HCT116 (cell line): Measurements from ENCODE around the gene GEN1. TPM values are rescaled to one million over a fixed set of nuclear protein-coding genes. Genes with fewer than 3 reads are reported as not detected.

Experiments
- ATAC-seq: fragments of 200-7000 bp; cut with Tn5 transposase; 2 replicates; pipeline ENCODE4 v1.9.1; 2020; ENCODE audit warnings: mild to moderate bottlenecking, moderate library complexity
- BruUV-seq: library from RNA; stranded (reverse); fragments of 400-500 nt; replicated peaks from 2 replicates; lab custom pipeline; 2021; lab: Mats Ljungman, UMichigan
- CTCF ChIA-PET: fragments of 300-600 bp; sonication (Branson Sonifier 250); formaldehyde crosslinking; loops from one replicate; lab custom pipeline; 2021; ENCODE audit warnings: antibody characterized with exemption; lab: Charles Lee
- POLR2A ChIA-PET: fragments of 300-600, 350-600 bp; sonication (Branson Sonifier 250); formaldehyde crosslinking; loops from one replicate; lab custom pipeline; 2021; ENCODE audit warnings: antibody characterized with exemption; lab: Charles Lee
- RAD21 ChIA-PET, 2 experiments: fragments of 300-600 bp; sonication (Branson Sonifier 250); formaldehyde crosslinking; loops; one replicate each; lab custom pipeline; 2023; ENCODE audit warnings: low total read pairs in 2 of 2; ENCODE audit not compliant: uncharacterized antibody in 2 of 2, unreplicated experiment in 2 of 2, low non-redundant PET in 1 of 2; lab: Charles Lee
- DNase-seq: peaks from one replicate; pipeline ENCODE4 v3.0.0-alpha.2; 2010; ENCODE audit warnings: low read depth, low spot score
- H2AFZ ChIP-seq: fragments of 200-600 bp; shearing (Covaris generic), sonication (generic); 2 replicates; pipeline ENCODE4 v1.6.1; 2017; ENCODE audit warnings: low read depth, mixed run types, mixed read lengths, antibody characterized with exemption, low read length; ENCODE audit not compliant: poor library complexity, severe bottlenecking
- H3K27ac ChIP-seq: 2 replicates; pipeline ENCODE4 v1.5.1; 2012; ENCODE audit warnings: low read depth, low read length
- H3K27me3 ChIP-seq: fragments of 200-600 bp; sonication (generic); 2 replicates; pipeline ENCODE4 v1.6.1; 2016; ENCODE audit warnings: mixed run types, low read length, mixed read lengths; ENCODE audit not compliant: insufficient read depth
- H3K36me3 ChIP-seq, 2 experiments: fragments of 200-500 bp in 1 of 2; fragments of 200-600 bp in 1 of 2; sonication (Bioruptor generic) in 1 of 2; sonication (generic) in 1 of 2; 2 replicates each; pipeline versions ENCODE4 v1.5.1 to v1.6.1; 2014 to 2016; ENCODE audit warnings: low read length in 2 of 2, inconsistent platforms in 1 of 2, mixed read lengths in 1 of 2, mixed run types in 1 of 2; ENCODE audit not compliant: insufficient read depth in 2 of 2, control insufficient read depth in 1 of 2
- H3K4me1 ChIP-seq, 2 experiments: fragments of 200-600 bp in 1 of 2; sonication (generic) in 1 of 2; 2 replicates each; pipeline versions ENCODE4 v1.5.1 to v1.6.1; 2012 to 2017; ENCODE audit warnings: low read length in 2 of 2, inconsistent platforms in 1 of 2, mild to moderate bottlenecking in 1 of 2, mixed read lengths in 1 of 2, mixed run types in 1 of 2, moderate library complexity in 1 of 2; ENCODE audit not compliant: insufficient read depth in 2 of 2, control insufficient read depth in 1 of 2
- H3K4me2 ChIP-seq: fragments of 200-600 bp; sonication (generic); 2 replicates; pipeline ENCODE4 v1.6.1; 2017; ENCODE audit warnings: mixed run types, low read length, mixed read lengths
- H3K4me3 ChIP-seq, 2 experiments: fragments of 200-600 bp in 1 of 2; sonication (generic) in 1 of 2; replicated peaks in 1 of 2; 2 replicates each; pipeline ENCODE4 v1.5.1; 2011 to 2016; ENCODE audit warnings: low read length in 2 of 2, control low read depth in 1 of 2, low read depth in 1 of 2, mild to moderate bottlenecking in 1 of 2, mixed read lengths in 1 of 2, mixed run types in 1 of 2
- H3K79me2 ChIP-seq: fragments of 200-600 bp; sonication (generic); 2 replicates; pipeline ENCODE4 v1.6.1; 2017; ENCODE audit warnings: mild to moderate bottlenecking, mixed run types, low read length, moderate library complexity, mixed read lengths; ENCODE audit not compliant: insufficient read depth
- H3K9ac ChIP-seq: fragments of 200-600 bp; sonication (generic); 2 replicates; pipeline ENCODE4 v1.6.1; 2016; ENCODE audit warnings: low read length, mixed read lengths
- H3K9me2 ChIP-seq: fragments of 200-600 bp; sonication (generic), shearing (Covaris generic); 2 replicates; pipeline ENCODE4 v1.6.1; 2017; ENCODE audit warnings: mixed run types, mild to moderate bottlenecking, moderate library complexity; ENCODE audit not compliant: insufficient read depth
- H3K9me3 ChIP-seq, 2 experiments: fragments of 200-500 bp in 1 of 2; fragments of 200-600 bp in 1 of 2; sonication (Bioruptor generic) in 1 of 2; sonication (generic) in 1 of 2; 2 replicates each; pipeline ENCODE4 v1.6.1; 2014 to 2017; ENCODE audit warnings: low read length in 2 of 2, mixed read lengths in 2 of 2, inconsistent platforms in 1 of 2, low read depth in 1 of 2, mild to moderate bottlenecking in 1 of 2, mixed run types in 1 of 2, moderate library complexity in 1 of 2; ENCODE audit not compliant: control insufficient read depth in 1 of 2, insufficient read depth in 1 of 2
- H4K20me1 ChIP-seq: fragments of 200-600 bp; sonication (generic), shearing (Covaris generic); 2 replicates; pipeline ENCODE4 v1.6.1; 2017; ENCODE audit warnings: mixed run types, mild to moderate bottlenecking, moderate library complexity; ENCODE audit not compliant: insufficient read depth
- ATF3 ChIP-seq: IDR thresholded peaks from 2 replicates; pipeline ENCODE4 v1.6.1; 2012
- CBX3 ChIP-seq: IDR thresholded peaks from 2 replicates; pipeline ENCODE4 v1.6.1; 2012; ENCODE audit warnings: low read depth
- CTCF ChIP-seq, 3 experiments: fragments of 200-600 bp in 1 of 3; sonication (generic) in 1 of 3; IDR thresholded peaks in 2 of 3; conservative IDR thresholded peaks in 1 of 3; 2 replicates each; pipeline ENCODE4 v1.5.1; 2012 to 2017; ENCODE audit warnings: low read depth in 2 of 3, low read length in 2 of 3, antibody characterized with exemption in 1 of 3, borderline replicate concordance in 1 of 3, control low read depth in 1 of 3, mild to moderate bottlenecking in 1 of 3, mixed read lengths in 1 of 3, mixed run types in 1 of 3, moderate library complexity in 1 of 3; ENCODE audit not compliant: insufficient read depth in 1 of 3
- EGR1 ChIP-seq: IDR thresholded peaks from 2 replicates; pipeline ENCODE4 v1.6.1; 2012; ENCODE audit warnings: low read depth
- ELF1 ChIP-seq: IDR thresholded peaks from 2 replicates; pipeline ENCODE4 v1.6.1; 2012; ENCODE audit warnings: low read depth, borderline replicate concordance
- FOSL1 ChIP-seq: IDR thresholded peaks from 2 replicates; pipeline ENCODE4 v1.6.1; 2012; ENCODE audit warnings: low read depth
- POLR2AphosphoS5 ChIP-seq: IDR thresholded peaks from 2 replicates; pipeline ENCODE4 v1.6.1; 2011; ENCODE audit warnings: mild to moderate bottlenecking, low read depth, low read length, moderate library complexity
- RAD21 ChIP-seq: IDR thresholded peaks from 2 replicates; pipeline ENCODE4 v1.6.1; 2012; ENCODE audit warnings: low read depth, mild to moderate bottlenecking
- REST ChIP-seq: IDR thresholded peaks from 2 replicates; pipeline ENCODE4 v1.6.1; 2012; ENCODE audit warnings: low read depth
- SIN3A ChIP-seq: IDR thresholded peaks from 2 replicates; pipeline ENCODE4 v1.6.1; 2012; ENCODE audit warnings: low read depth
- SP1 ChIP-seq: IDR thresholded peaks from 2 replicates; pipeline ENCODE4 v1.6.1; 2012; ENCODE audit warnings: low read depth
- SRF ChIP-seq: IDR thresholded peaks from 2 replicates; pipeline ENCODE4 v1.6.1; 2012; ENCODE audit warnings: low read depth
- TCF7L2 ChIP-seq: IDR thresholded peaks from 2 replicates; pipeline ENCODE4 v1.7.0; 2011; ENCODE audit warnings: borderline replicate concordance, inconsistent platforms; ENCODE audit not compliant: insufficient read depth, insufficient read length; ENCODE audit errors: extremely low read depth
- YY1 ChIP-seq: IDR thresholded peaks from 2 replicates; pipeline ENCODE4 v1.6.1; 2011; ENCODE audit warnings: low read length, low read depth, moderate library complexity, mild to moderate bottlenecking; ENCODE audit not compliant: insufficient replicate concordance; ENCODE audit errors: extremely low read depth
- intact Hi-C: fragments of 100-400 bp; cut with micrococcal nuclease; formaldehyde crosslinking; loops from 2 replicates; pipeline ENCODE4 v1.10.0; 2022
- total RNA-seq: library from RNA; stranded (reverse); gene quantifications from one replicate; pipeline ENCODE4 v1.2.1, GENCODE V29; 2021; ENCODE audit not compliant: unreplicated experiment

The GEN1 gene
- total RNA-seq, 1 experiment from 2014 or later, result 19.7 TPM

- ChIA-PET RAD21 (no interaction called here), POLR2A (no interaction called here), CTCF (interaction anchor here (0.9 to 1.5 kb wide), 2 partner anchors 8 to 11 kb away, joined by 3 read pairs; no protein-coding TSS in a partner anchor)
- Histone ChIP-seq H3K4me2 (no peak overlapping the region), H3K27ac (no peak overlapping the region), H3K27me3 (0 out of 2 replicates have a peak, but pooled peaks cover 4% of the 10 kb centered on the region), H3K4me3 (no peak overlapping the region), H4K20me1 (no peaks in the 10 kb centered on the region), H3K9me3 (no peaks in the 10 kb centered on the region), H3K79me2 (no peaks in the 10 kb centered on the region), H3K36me3 (no peaks in the 10 kb centered on the region), H3K9me2 (no peaks in the 10 kb centered on the region), H3K4me1 (no peaks in the 10 kb centered on the region), H2AFZ (no peak overlapping the region), H3K9ac (no peak overlapping the region)
- ATAC-seq, result 0 out of 2 replicates have a peak, but pooled peaks have one; percentile 34
- intact Hi-C loops, result no loop called here
- DNase-seq, result no peak
- BruUV-seq, result no TSS peak
- TF ChIP-seq YY1, result no peak
- TF ChIP-seq ATF3, result no peak
- TF ChIP-seq EGR1, result no peak
- TF ChIP-seq POLR2AphosphoS5, result no peak
- no peak for TF ChIP-seq SP1
- no peak for TF ChIP-seq CTCF (IDR thresholded peaks at IDR 0.05 in 2 of 3, conservative IDR thresholded peaks at IDR 0.05 in 1 of 3; ENCODE audit: borderline replicate concordance in 1 of 3, insufficient read depth in 1 of 3, low read depth in 2 of 3, low read length in 2 of 3)
- TF ChIP-seq FOSL1, result no peak
- TF ChIP-seq SRF, result no peak
- TF ChIP-seq ELF1, result no peak
- TF ChIP-seq TCF7L2, result no peak
- no peak for TF ChIP-seq RAD21
- TF ChIP-seq CBX3, result no peak
- no peak for TF ChIP-seq SIN3A
- TF ChIP-seq REST, result no peak
These were observed 67.9 kb downstream of the GEN1 start for GRCh38 chr2:17821535-17822444.
